Endodermal cell (in vitro differentiated cells): ENCODE measurements around the gene TCP1. TPM values are rescaled to one million over a fixed set of nuclear protein-coding genes. Genes with fewer than 3 reads are reported as not detected.

ENCODE experiments used
- DNase-seq: peaks from one replicate; pipeline ENCODE4 v3.0.0-alpha.2; 2017
- H3K27ac ChIP-seq: 2 replicates; pipeline ENCODE4 v1.5.1; 2013; ENCODE audit warnings: mild to moderate bottlenecking, low read depth, low read length, moderate library complexity
- H3K27me3 ChIP-seq: 2 replicates; pipeline ENCODE4 v1.6.1; 2013; ENCODE audit warnings: mild to moderate bottlenecking, low read length, moderate library complexity; ENCODE audit not compliant: insufficient read depth, control insufficient read depth, poor library complexity, severe bottlenecking
- H3K36me3 ChIP-seq: 2 replicates; pipeline ENCODE4 v1.7.0; 2013; ENCODE audit warnings: mild to moderate bottlenecking, low read length, moderate library complexity; ENCODE audit not compliant: control insufficient read depth, insufficient read depth
- H3K4me1 ChIP-seq: one replicate; pipeline ENCODE4 v1.7.0; 2013; ENCODE audit warnings: low read length; ENCODE audit not compliant: control insufficient read depth, insufficient read depth
- H3K4me3 ChIP-seq: 2 replicates; pipeline ENCODE4 v1.5.1; 2013; ENCODE audit warnings: mild to moderate bottlenecking, low read length, moderate library complexity
- H3K9ac ChIP-seq: 2 replicates; pipeline ENCODE4 v1.6.1; 2013; ENCODE audit warnings: mild to moderate bottlenecking, low read length, moderate library complexity; ENCODE audit not compliant: poor library complexity, severe bottlenecking; ENCODE audit errors: extremely low read depth
- H3K9me3 ChIP-seq: 2 replicates; pipeline ENCODE4 v1.6.1; 2013; ENCODE audit warnings: mild to moderate bottlenecking, low read length, moderate library complexity; ENCODE audit not compliant: control insufficient read depth
- H3K27ac Mint-ChIP-seq: 2 replicates; pipeline ENCODE4 v1.8.0; 2020; ENCODE audit warnings: mixed read lengths
- H3K27me3 Mint-ChIP-seq: 2 replicates; pipeline ENCODE4 v1.8.0; 2021; ENCODE audit warnings: mild to moderate bottlenecking, mixed read lengths; ENCODE audit not compliant: insufficient read depth
- H3K36me3 Mint-ChIP-seq: 2 replicates; pipeline ENCODE4 v1.8.0; 2020; ENCODE audit warnings: low read depth, mixed read lengths
- H3K4me1 Mint-ChIP-seq: 2 replicates; pipeline ENCODE4 v1.8.0; 2020; ENCODE audit warnings: mixed read lengths
- H3K4me3 Mint-ChIP-seq: 2 replicates; pipeline ENCODE4 v1.8.0; 2020; ENCODE audit warnings: mild to moderate bottlenecking, moderate library complexity, mixed read lengths
- H3K9me3 Mint-ChIP-seq: 2 replicates; pipeline ENCODE4 v1.8.0; 2020; ENCODE audit warnings: mild to moderate bottlenecking, mixed read lengths
- WGBS, 2 experiments: methylation state at CpG; one replicate each; pipeline versions ENCODE4 v1.1.5 to v1.1.7; 2013; ENCODE audit warnings: missing lambda C conversion rate in 2 of 2, mixed read lengths in 1 of 2; ENCODE audit not compliant: insufficient coverage in 1 of 2, insufficient read length in 1 of 2; 5-methylcytosine and 5-hydroxymethylcytosine counted together
- total RNA-seq, 2 donors: library from RNA; stranded (reverse); fragmentation: NEBNext Ultra II Directional in 1 of 2; extraction: Animal tissue kit (Norgen Biotek cat#: 25700) in 1 of 2; gene quantifications; 2 replicates in 1 of 2; 3 replicates in 1 of 2; pipeline ENCODE4 v1.2.1, GENCODE V29; 2021
- TF ChIP-seq, protein P1 (sequence below): fragments of 200-600 bp; sonication (generic); conservative IDR thresholded peaks from 2 replicates; pipeline ENCODE4 v1.5.0; 2021; ENCODE audit warnings: antibody characterized with exemption, mild to moderate bottlenecking

TCP1 gene
- total RNA-seq, 2 donors from 2014 or later, result 241 to 246 TPM

DNA sequence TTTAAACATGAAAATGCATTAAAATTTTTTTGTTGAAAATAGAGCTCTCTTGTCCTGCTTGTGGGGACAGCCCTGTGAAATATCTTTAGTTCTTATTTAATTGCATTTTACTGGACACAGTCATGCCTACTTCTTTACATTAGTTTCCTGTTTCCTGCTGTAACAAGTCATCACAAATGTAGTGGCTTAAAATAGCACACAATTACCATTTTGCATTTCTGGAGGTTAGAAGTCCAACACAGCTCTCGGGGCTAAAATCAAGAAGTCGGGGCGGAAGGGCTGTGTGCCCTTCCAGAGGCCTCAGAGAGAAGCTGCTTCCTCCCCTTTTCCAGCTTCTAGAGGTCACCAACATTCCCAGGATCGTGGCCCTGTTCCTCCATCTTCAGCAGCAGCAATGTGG is 40.1 kb upstream of the TCP1 start:
- H3K27ac ChIP-seq, result no peak overlapping the region
- H3K27me3 Mint-ChIP-seq, result peaks cover 2% of the 10 kb centered on the region
- no peak overlapping the region for H3K4me3 Mint-ChIP-seq
- H3K27ac Mint-ChIP-seq, result no peak overlapping the region
- 88 to 92% methylated on average over 4 of the region's 4 CpGs for WGBS, 2 experiments
- H3K9me3 Mint-ChIP-seq, result no peaks in the 10 kb centered on the region
- no peaks in the 10 kb centered on the region for H3K9me3 ChIP-seq
- H3K36me3 ChIP-seq, result no peaks in the 10 kb centered on the region
- no peak overlapping the region for H3K4me3 ChIP-seq
- no peak for DNase-seq
- TF ChIP-seq, protein P1, sequence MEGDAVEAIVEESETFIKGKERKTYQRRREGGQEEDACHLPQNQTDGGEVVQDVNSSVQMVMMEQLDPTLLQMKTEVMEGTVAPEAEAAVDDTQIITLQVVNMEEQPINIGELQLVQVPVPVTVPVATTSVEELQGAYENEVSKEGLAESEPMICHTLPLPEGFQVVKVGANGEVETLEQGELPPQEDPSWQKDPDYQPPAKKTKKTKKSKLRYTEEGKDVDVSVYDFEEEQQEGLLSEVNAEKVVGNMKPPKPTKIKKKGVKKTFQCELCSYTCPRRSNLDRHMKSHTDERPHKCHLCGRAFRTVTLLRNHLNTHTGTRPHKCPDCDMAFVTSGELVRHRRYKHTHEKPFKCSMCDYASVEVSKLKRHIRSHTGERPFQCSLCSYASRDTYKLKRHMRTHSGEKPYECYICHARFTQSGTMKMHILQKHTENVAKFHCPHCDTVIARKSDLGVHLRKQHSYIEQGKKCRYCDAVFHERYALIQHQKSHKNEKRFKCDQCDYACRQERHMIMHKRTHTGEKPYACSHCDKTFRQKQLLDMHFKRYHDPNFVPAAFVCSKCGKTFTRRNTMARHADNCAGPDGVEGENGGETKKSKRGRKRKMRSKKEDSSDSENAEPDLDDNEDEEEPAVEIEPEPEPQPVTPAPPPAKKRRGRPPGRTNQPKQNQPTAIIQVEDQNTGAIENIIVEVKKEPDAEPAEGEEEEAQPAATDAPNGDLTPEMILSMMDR, result no peak
- H3K9ac ChIP-seq, result no peak overlapping the region
- peaks cover 6% of the 10 kb centered on the region for H3K4me1 ChIP-seq
- no peaks in the 10 kb centered on the region for H3K27me3 ChIP-seq
- peaks cover 17% of the 10 kb centered on the region for H3K4me1 Mint-ChIP-seq
- no peaks in the 10 kb centered on the region for H3K36me3 Mint-ChIP-seq

DNA sequence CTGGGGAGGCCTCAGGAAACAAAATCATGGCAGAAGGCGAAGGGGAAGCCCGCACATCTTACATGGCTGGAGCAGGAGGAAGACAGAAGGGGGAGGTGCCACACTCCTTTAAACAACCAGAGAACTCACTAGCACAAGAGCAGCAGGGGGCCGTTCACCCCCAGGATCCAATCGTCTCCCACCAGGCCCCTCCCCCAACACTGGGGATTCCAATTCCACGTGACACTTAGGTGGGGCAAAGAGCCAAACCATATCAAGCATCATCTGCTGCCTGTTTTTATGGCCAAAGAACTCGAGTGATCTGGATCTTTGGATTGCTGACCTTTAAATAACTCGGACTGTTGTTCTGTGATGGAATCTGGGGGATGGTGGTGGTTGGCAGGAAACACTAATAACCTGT is 38.7 kb upstream of the TCP1 start:
- TF ChIP-seq, protein P1, result no peak
- WGBS, 2 experiments, result 80 to 87% methylated on average over 3 to 6 of the region's 7 CpGs
- Mint-ChIP-seq H3K4me3 (no peak overlapping the region), H3K36me3 (no peaks in the 10 kb centered on the region), H3K27ac (no peak overlapping the region), H3K4me1 (peaks cover 17% of the 10 kb centered on the region), H3K9me3 (no peaks in the 10 kb centered on the region), H3K27me3 (peaks cover 2% of the 10 kb centered on the region)
- Histone ChIP-seq H3K9me3 (no peaks in the 10 kb centered on the region), H3K27ac (no peak overlapping the region), H3K4me1 (peaks cover 6% of the 10 kb centered on the region), H3K27me3 (no peaks in the 10 kb centered on the region), H3K36me3 (no peaks in the 10 kb centered on the region), H3K9ac (no peak overlapping the region), H3K4me3 (no peak overlapping the region)
- DNase-seq, result no peak

GRCh38 chr6:159826968-159827647 is 37.7 kb upstream of the TCP1 start:
- no peaks in the 10 kb centered on the region for H3K9me3 ChIP-seq
- Mint-ChIP-seq H3K4me3 (no peak overlapping the region), H3K36me3 (no peaks in the 10 kb centered on the region), H3K9me3 (no peaks in the 10 kb centered on the region), H3K27ac (no peak overlapping the region), H3K4me1 (peaks cover 17% of the 10 kb centered on the region), H3K27me3 (peaks cover 2% of the 10 kb centered on the region)
- DNase-seq, result no peak
- H3K4me3 ChIP-seq, result no peak overlapping the region
- no peak overlapping the region for H3K9ac ChIP-seq
- H3K4me1 ChIP-seq, result peaks cover 6% of the 10 kb centered on the region
- H3K27ac ChIP-seq, result no peak overlapping the region
- H3K27me3 ChIP-seq, result no peaks in the 10 kb centered on the region
- 96% methylated on average over 16 of the region's 16 CpGs; no CpG with 5 or more reads in 1 of the 2 experiments for WGBS, 2 experiments
- TF ChIP-seq, protein P1, result no peak
- H3K36me3 ChIP-seq, result no peaks in the 10 kb centered on the region
